HG03025 (cell line): ENCODE data around the gene CITED2.
A peak's percentile ranks its signal among the peaks of the same experiment; 100 is the strongest.
"Not testable (repeated sequence)": the region's sequence is repeated elsewhere in the genome, so short reads cannot be mapped to it uniquely, and the experiment has no call there.

Experiments used
- ATAC-seq: cut with Tn5 transposase; IDR thresholded peaks from one replicate; pipeline ENCODE4 v1.9.1; 2021; ENCODE audit warnings: mild to moderate bottlenecking, moderate library complexity; ENCODE audit not compliant: unreplicated experiment, low FRiP score

The CITED2 gene

DNA sequence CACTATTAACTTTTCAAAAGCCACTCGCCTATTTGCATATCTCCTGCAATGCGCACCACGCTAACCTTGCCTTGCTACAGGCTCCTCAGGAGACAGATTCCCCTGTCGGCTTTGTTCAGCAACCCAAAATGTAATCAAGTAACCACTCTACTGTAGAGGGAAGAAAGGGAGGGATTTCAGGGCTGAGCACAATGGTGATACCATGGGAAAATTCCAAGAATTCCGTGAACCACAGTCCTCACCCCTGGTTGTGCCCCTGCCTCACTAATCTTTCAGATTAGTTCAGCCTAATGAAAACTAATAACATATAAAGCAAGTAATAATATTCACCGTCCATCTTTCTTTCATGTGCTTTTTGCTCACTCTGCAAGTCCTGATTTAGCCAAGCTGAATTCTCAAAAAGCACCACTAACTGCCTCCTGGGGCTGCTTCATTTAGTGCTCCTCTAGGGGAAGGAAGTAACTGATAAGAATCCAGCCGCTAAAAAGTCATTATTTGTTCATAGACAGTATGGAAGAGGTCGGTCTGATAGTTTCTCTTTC lies 6.6 kb downstream of the CITED2 start:
- no peak for ATAC-seq

DNA sequence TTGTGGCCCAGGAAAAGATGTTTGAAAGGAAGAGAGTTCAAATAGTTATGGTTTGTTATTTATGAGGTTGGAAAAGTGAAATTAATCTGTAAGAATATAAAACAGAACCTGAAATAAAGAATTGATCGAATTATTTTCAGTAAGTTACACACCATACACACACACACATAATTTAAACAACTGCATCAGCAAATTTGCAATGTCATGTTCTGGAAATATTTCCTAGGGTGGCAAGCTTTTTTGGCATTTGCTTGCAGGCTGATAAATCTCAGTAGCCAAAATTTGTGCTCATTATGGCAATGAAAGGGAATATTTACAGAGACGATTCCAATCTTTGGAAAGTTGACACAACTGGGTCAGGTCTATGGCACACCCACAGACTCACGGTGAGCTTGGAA lies 9.5 kb downstream of the CITED2 start:
- ATAC-seq: no peak

DNA sequence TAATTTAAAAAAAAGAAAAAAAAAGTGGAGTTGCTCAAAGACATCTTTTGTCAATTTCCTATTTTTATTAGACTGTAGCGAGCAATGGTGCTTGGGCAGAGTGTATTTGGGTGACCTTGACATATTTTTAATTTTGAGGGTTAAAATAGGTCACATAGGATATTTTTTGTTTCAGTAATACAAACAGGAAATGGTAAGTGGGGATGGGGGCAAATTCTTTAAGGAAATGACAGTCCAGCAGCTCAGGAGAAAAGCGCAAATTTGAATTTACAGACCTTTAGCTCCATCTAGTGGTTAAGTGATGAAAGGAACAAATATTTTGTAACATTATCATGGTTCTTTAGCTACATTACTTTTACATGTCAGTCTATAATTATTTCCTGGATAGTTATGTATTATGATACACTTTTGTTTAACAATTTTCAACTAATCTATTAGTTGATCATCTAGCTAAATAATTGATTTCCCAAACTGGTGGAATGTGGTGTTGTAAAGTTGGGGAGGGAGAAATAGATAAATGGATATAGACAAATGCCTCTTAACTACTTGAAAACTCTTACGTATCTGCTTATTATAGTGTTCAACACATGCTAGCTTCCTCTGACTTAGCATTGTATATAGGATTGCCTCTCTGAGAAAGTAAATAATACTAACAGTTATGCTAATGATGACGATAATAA lies 10.0 kb downstream of the CITED2 start:
- no peak for ATAC-seq

DNA sequence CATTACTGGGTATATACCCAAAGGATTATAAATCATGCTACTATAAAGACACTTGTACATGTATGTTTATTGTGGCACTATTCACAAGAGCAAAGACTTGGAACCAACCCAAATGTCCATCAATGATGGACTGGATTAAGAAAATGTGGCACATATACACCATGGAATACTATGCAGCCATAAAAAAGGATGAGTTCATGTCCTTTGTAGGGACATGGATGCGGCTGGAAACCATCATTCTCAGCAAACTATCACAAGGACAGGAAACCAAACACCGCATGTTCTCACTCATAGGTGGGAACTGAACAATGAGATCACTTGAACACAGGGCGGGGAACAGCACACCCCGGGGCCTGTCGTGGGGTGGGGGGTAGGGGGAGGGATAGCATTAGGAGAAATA lies 10.7 kb downstream of the CITED2 start:
- ATAC-seq: not testable (repeated sequence)

DNA sequence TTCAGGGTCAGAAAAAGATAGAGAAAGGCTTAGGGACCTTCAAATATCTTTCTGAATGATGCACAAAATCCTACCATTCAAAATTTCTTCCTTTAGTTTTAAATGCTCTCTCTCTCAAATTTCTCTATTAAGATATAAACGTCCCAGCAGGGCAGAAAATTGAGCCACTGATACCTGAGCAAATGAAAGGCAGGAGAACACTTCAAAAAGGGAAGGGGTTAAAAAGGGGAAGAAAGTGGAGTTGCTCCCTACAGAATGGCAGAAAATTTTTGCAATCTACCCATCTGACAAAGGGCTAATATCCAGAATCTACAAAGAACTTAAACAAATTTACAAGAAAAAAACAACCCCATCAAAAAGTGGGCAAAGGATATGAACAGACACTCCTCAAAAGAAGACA lies 11.3 kb downstream of the CITED2 start:
- ATAC-seq: not testable (repeated sequence)

DNA sequence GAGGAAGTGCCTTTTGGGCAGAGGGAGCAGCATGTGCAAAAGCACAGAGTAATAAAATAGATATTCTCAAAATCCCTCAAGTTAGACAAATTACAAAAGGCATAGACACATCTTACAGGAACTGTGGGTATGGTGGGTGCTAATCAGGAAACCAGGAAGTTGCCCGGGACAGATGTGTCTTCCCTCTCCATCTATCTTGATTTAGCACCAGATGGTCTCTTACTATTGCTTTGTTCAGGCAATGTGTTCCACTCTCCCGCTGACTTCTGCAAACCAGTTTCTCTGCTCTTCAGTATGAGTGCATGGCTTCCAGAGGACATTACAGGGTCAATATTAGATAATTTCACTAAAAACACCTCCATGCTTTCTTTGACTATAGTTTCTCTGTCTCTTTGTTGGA lies 13.2 kb downstream of the CITED2 start:
- no peak for ATAC-seq

DNA sequence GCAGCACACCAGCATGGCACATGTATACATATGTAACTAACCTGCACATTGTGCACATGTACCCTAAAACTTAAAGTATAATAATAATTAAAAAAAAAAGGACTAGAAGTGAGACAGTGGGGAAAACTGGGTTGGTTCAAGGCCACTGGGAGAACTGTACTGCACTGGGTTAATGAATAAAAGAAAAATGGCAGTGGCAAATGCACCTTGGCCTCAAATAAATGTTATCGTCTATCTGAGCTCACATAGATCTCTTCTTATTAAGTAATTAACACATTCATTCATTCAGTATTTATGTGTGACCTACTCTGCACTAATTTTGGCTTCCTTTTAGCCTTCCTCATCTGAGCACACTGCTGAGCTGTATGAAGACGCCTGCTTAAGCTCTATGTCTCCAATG lies 17.5 kb downstream of the CITED2 start:
- no peak for ATAC-seq

DNA sequence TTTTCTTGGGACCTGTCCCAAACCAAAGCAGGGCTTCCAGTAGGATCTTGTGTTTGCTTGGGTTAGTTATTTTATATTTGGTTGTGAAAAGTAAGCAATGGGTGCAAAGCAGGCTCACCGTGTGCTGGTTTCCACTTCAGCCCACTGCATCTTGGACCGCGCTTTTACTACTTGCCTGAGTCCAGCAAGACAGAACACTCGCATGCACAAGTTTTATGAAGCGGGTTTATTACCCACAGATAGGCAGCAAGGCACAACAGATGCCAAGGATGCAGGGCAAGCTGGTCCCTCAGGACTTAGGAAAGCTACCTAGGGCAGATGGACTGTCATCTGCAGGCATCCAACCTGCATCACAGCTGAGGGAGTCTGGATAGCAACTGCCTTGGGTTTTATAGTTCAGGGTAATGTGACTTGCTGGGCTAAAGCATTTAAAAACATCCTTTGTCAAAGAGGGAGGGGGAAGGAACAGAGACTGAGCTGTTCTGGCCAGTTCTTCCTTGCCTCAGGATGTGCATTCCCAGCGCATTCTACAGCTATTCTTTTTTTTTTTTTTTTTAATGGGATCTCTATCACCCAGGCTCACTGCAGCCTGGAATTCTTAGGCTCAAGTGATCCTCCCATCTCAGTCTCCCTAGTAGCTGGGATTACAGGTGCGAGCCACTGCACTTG lies 18.5 kb downstream of the CITED2 start:
- no peak for ATAC-seq

DNA sequence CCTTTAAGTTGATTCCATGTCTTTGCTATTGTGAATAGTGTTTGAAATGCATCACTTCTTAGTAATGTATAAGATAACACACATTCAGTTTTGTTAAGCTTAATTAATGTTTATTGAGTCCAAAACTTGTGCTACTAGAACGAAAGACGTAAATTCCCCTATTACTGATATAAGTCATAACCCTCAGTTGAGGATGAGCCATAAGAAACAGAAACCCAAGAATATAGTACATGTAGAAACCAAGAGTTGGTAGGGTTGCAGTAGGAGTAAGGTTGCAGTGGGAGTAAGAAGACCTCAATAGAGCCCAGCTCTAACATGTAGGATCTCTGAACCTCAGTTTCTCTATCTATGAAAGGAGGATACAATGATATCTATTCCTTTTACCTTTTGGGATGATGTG lies 19.3 kb downstream of the CITED2 start:
- ATAC-seq: peak; percentile 90

DNA sequence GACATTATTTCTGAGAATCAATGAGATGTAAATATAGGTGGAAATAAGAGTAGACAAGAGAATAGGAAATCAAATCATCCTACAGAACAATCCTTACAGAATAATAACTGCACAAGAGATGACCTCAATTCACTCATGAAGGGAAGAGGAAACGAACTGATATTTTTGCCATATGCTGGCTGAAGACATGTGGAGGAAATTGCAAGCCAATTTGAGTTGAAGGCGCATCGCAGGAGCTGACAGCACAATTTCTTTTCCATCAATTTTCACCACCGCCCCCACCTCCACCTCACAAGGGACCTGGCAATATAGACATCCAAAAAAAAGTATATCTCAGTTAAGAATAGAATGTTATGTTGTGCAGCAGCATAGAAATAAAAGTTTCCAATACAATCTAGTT lies 20.3 kb downstream of the CITED2 start:
- ATAC-seq: no peak

DNA sequence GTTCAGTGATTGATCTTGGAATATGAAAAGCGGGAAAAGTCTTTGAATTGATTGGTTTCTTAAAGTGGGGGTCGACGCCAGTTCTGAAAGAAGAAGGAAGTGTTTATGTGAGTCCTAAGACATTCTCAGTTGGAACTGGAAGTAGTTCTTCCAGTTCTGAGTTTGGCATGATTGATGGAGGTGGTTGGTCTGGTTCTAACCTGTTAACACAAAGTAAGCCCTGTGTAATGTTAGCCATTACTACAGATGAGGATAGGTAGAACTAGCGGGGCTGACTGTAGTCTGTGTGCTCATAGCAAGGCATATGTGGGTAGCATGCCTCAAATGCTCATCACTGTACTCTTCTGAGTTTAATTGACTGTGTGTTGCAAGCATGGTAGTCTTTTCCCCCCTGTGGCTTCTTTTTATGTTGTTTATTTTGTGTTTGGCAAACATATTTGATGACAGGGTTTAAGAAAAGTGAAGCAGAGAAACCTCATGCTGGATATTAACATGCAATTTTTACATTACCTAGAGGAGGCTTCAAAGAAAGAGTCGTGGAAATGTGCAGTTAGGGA lies 24.9 kb downstream of the CITED2 start:
- no peak for ATAC-seq

DNA sequence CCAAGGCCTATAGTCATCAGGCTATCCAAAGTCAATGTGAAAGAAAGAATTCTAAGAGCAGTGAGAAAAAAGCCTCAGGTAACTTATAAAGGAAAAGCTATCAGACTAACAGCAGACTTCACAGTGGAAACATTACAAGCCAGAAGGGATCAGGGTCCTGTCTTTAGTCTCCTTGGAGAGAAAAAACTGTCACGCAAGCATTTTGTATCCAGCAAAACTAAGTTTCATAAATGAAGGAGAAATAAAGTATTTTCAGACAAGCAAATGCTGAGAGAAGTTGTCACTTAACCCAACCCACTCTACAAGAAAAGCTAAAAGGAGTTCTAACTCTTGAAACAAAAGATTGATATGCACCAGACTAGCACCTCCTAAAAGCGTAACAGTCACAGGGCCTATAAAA lies 28.1 kb downstream of the CITED2 start:
- no peak for ATAC-seq

DNA sequence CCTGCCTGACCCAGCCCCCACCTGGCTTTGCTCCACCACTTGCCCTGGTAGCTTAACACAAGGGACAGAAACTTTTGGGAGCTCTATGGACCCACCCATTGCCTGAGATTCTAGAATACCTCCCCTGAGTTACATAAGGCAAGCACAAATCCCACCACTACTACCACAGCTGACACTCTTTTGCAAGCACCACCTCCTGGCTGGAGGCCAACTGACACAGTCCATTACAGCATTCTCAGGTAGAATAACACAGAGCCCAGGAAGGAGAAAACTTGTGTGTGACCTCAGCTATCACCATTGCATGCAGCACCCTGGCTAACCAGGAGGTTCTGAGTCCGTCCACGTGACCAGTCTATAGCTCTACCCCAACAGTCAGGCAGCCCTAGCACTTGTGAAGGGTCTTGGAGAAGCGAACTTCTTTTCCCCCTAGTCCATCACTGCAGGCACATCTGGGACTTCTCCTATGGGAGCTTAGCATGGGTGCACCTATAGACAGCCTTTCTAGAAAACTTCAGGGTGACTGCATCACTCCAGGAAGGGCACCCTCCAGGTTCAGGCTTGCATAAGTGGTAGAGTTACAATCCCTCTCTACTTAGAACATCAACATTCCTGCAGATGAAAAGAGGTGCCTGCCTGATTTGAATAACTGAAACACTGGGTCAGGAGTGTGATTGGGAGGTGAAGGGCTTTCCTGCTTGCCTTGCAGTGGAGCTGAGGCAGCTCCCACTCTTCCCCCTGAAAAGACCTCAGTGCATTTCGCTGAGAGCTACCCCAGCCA lies 30.1 kb downstream of the CITED2 start:
- no peak for ATAC-seq

DNA sequence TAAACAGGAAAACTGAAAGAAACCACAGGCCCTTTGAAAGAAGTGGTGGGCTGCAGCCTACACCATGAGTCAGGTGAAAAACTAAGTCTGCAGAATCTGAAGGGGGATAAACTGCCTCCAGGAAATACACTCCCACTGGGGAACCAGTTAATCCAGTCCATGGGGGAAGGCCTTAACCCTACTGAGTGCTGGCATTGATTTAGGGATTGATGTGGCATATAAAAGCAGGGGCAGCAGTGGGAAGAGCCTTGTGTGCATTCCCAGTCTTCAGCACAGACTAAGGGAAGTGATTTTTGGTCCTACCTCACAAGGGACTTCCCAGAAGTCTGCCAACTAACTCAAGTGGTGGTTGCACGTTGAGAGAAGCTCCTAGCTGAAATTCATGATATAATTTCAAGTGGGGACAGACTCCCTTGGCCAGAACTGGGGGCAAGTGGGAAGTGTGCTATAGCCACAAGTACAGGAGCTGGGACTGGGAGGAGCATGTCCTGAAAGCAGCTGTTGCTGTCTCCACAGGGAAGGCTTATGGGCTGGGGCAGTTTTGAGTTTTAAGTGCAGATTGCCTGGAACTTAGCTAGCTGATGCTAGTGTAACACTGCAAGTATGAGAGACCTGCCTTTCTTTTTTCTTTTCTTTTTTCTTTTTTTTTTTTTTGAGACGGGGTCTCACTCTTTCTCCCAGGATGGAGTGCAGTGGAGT lies 31.2 kb downstream of the CITED2 start:
- ATAC-seq: no peak

DNA sequence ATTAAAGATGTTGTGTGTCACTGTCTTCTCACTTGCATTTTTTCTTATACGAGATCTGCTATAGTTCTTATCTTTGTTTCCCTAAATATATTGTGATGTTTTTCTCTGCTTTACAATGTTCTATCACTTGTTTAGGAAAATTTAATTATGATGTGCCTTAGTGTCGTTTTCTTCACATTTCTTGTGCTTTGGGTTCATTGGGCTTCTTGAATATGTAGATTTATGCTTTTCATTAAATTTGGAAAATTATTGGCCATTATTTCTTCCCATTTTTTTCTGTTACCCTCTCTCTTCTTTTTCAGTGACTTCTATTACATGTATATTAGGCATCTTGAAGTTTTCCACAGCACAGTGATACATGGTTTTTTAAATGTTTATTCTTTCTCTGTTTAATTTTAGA lies 33.4 kb downstream of the CITED2 start:
- no peak for ATAC-seq

DNA sequence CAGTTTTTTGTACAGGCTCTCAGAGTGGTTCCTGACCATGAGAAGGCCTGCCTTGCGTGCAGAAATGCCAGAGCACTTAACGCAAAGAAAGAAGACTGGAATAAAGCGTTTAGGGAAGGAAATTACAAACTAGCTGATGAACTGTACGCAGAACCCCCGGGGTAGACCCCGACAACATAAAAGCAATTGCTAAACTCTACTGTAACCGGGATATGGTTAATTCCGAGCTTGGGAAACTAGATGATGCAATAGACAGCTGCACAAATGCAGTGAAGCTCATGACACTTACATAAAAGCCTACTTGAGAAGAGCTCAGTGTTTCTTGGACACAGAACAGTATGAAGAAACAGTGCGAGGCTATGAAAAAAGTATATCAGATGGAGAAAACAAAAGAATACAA lies 35.7 kb downstream of the CITED2 start:
- no peak for ATAC-seq

DNA sequence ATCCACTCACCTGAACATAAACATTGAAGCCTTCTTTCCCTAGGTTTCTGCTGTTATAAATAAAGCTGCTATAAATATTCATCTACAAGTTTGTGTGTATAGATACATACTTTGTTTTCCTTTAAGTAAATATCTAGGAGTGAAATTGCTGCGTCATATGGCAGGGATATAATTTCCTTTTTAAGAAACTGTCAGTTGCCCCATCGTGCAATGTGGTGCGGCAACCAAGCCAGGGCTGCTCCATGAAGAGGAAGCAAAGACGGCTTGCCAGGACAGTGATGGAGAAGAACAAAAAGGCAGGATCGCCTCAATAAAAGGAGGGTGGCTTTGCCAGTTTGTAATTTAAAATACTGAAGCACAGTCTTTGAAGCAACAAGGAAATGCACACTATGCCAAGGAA lies 36.6 kb downstream of the CITED2 start:
- no peak for ATAC-seq

DNA sequence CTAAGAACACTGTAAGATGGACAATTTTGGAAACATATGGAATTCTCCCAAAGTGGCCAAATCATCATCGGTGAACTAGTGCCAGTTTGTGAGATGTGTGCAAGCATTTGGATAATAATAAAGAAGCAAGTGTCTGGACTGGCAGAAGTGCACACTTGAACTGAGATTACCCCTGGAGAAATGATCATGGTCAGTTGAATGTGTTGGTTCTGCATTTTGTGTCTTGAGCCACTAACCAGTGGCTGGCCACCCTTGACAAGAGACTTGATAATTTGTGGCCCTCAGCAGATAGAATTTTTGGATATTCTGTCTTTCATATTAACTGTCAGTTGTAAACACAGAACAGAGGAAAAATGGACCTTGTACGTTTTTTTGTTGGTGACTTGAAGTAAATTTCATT lies 37.4 kb downstream of the CITED2 start:
- ATAC-seq: no peak

DNA sequence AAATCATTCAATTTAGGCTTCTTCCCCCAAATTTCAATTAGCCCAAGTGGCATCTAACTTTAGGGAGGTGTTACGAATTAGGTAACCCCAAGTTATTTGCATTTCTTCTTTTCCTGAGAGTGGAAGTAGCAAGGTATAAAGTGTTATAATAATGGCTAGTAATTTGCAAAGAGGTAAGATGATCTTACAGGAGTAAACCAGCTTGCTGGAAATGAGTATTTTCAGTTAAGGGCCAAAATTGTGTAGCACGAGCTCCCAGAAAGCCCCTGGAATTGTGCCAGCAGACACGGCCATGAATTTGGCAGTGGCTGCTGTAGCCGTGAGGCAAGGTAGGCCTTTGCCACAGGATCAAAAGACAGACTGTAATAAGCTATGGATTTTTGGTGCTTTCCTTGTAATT lies 38.0 kb downstream of the CITED2 start:
- no peak for ATAC-seq

DNA sequence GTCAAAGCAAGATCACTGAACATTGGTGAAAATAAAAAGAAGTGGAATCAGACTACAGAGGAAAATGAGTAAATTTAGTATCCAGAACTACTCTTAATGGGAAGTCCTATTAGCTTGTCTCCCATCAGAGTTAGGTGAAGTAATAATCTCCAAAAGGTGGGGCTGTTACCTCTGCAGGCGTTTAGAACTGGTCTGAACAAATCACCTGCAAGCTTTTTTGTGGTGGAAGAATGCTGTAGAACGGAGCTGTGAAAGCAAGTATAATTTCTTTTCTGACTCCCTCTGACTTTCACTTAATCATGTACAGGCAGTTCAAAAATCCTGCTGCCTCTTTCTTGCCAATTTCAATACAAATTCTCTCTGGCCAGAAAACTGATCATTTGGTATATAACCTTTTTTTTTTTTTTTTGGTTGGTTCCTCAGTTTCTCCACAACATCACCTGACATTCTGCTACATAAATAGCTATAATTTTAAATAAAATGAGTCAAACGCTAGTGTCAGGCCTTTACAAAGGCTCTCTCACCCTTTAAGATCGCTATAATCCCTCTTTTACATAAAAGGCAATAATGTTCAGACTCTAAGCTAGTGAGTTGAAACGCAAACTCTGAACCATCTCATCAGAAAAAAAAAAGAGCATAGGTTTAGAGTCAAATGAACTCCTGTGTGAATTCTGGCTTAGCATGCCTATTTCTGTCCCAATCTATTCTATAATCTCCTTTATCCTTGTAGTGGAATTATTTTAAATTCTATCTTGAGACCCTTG lies 38.8 kb downstream of the CITED2 start:
- ATAC-seq: no peak
